IMR-90 (cell line): Measurements from ENCODE around the gene CFAP97D2.

Experiments used
- CTCF ChIP-seq: conservative IDR thresholded peaks from 2 replicates; pipeline ENCODE4 v1.5.1; 2012; ENCODE audit warnings: mild to moderate bottlenecking, low read depth, low read length, improper control_type of control experiment
- FOS ChIP-seq: fragments of 150-350 bp; IDR thresholded peaks from 2 replicates; pipeline ENCODE4 v1.6.1; 2016; ENCODE audit warnings: low read depth, low read length
- POLR2A ChIP-seq: IDR thresholded peaks from 2 replicates; pipeline ENCODE4 v1.6.1; 2012; ENCODE audit warnings: mild to moderate bottlenecking, low read depth, low read length
- RAD21 ChIP-seq: IDR thresholded peaks from 2 replicates; pipeline ENCODE4 v1.6.1; 2012; ENCODE audit warnings: low read length, improper control_type of control experiment
- SMC3 ChIP-seq: fragments of 150-350 bp; IDR thresholded peaks from 2 replicates; pipeline ENCODE4 v1.6.1; 2016; ENCODE audit warnings: low read depth, mild to moderate bottlenecking, antibody characterized with exemption, low read length, moderate library complexity
- TF ChIP-seq, protein P1 (sequence below): fragments of 150-350 bp; IDR thresholded peaks from 2 replicates; pipeline ENCODE4 v1.6.1; 2016; ENCODE audit warnings: low read depth, mild to moderate bottlenecking, low read length, moderate library complexity, borderline replicate concordance

DNA sequence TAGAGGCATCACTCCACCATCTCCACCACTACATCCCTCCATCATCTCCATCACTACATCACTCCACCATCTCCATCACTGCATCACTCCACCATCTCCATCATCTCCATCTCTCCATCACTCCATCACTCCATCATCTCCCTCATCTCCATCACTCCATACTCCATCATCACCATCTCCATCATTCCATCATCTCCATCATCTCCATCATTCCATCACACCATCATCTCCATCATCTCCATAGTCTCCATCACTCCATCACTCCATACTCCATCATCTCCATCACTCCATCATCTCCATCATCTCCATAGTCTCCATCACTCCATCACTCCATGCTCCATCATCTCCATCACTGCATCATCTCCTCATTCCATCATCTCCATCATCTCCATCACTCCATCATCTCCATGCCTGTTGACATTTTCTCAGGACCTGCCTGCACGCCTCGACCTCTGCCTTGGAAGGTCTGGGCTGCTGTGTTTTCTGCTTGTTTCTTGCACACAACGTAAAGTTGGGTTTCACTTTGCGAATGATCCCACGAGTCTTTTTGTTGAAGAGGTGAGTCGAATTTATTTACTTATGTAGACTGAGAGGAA, 25.5 kb upstream of the CFAP97D2 start:
- TF ChIP-seq POLR2A (no peak), CTCF (no peak), RAD21 (no peak), SMC3 (no peak), FOS (no peak)
- TF ChIP-seq, protein P1, sequence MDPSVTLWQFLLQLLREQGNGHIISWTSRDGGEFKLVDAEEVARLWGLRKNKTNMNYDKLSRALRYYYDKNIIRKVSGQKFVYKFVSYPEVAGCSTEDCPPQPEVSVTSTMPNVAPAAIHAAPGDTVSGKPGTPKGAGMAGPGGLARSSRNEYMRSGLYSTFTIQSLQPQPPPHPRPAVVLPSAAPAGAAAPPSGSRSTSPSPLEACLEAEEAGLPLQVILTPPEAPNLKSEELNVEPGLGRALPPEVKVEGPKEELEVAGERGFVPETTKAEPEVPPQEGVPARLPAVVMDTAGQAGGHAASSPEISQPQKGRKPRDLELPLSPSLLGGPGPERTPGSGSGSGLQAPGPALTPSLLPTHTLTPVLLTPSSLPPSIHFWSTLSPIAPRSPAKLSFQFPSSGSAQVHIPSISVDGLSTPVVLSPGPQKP, result no peak
